Stimulated activated CD8-positive, alpha-beta memory T cell treated with anti-CD3 and anti-CD28 coated beads, Interleukin-7, amount 100 ng/mL, for 24 hours (primary cell): ENCODE data around the gene ZNF518A.
"Not testable (repeated sequence)": the region's sequence is repeated elsewhere in the genome, so short reads cannot be mapped to it uniquely, and the experiment has no call there.

Experiments
- DNase-seq: peaks from one replicate; pipeline ENCODE4 v3.0.0-alpha.2; 2020; ENCODE audit warnings: low read depth

The ZNF518A gene

DNA sequence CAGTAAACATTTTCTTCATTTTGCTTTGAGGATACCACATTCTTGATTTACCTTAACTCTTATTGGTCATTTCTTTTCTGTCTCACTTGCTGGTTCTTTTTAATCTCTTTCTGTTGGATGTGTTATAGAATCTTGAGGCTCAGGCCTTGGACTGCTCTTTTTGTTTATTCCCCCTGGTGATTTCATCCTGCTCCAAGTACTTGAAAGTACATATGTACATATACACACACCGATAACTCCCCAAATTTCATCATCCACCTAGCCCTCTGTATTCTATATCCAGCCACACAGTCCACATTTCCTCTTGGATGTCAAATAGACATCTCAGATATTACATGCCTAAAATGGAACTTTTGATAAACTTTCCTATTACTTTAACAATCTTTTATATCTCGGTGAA is 7.5 kb downstream of the ZNF518A start:
- no peak for DNase-seq

DNA sequence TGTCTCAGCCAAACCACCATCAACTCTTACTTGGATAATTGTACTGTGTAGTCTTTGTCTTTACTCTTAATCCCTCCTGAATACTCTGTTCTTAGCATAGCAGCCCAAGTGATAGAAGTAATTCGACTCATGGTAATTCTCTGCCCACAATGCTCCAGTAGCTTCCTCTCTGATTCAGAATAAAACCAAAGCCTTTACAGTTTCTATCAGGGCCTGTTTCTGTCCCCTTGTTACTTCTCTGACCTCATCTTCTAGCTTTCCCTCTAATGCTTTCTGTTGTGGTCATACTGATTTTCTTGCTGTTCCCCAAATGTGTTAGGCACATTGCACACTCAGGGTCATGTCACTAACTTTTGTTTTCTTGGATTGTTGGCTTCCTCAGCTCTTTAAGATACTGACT is 8.0 kb downstream of the ZNF518A start:
- DNase-seq = no peak

DNA sequence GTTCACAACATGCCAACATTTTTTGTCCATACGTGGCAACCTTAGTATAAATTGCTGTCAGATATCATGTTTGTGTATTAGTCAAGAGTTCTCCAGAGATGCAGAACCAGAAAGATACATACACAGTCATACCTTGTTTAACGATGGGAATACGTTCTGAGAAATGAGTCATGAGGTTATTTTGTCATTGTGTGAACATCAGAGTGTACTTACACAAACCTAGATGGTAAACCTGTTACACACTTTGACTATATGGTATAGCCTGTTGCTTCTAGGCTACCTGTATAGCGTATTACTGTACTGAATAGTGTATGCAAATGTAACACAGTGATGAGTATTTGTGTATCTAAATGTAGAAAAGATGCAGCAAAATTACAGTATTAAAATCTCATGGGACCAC is 22.3 kb downstream of the ZNF518A start:
- no peak for DNase-seq

DNA sequence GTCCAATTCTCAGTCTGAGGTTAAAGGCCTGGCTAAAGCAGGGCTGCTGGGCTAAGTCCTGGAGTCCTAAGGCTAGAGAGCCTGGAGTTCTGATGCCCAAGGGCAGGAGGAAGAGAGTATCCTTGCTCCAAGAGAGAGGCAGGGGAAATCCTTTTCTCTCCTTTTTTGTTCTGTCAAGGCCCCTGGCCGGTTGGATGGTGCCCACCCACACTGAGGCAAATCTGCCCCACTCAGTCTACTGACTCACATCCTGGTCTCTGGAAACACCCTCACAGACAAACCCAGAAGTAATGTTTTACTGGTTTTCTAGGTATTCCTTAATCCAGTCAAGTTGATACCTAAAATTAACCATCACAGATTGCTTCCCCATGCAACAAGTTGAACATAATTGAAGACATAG is 23.0 kb downstream of the ZNF518A start:
- no peak for DNase-seq

DNA sequence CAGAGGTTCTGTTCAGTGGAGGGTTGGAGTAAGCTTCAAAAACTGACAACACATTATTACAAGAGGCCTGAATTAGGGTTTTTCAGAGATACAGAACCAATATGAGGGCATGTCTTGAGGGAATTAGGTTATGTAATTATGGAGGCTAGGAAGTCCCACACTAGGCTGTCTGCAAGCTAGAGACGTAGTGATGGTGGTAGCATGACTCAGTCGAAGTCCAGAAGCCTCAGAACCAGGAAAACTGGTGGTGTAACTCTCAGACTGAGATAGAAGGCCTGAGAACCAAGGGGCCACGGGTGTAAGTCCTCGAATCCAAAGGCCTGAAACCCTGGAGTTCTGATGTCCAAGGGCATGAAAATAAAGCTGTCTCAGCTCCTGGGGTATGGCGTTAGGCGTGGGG is 35.6 kb downstream of the ZNF518A start:
- no peak for DNase-seq

DNA sequence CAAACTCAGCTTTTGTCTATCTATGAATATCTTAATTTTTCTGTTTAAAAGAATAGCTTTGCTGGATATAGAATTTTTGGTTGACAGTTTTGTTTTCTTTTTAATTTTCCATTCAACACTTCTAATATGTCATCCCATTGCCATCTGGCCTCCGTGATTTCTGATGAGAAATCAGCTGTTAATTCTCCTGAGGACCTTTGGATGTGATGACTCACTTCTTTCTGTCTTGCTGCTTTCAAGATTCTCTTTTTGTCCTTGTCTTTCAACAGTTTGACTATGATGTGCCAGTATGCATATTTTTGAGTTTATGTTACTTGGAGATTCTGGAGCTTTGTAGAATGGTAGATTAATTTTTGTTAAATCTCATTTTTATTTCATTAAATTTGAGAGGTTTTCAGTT is 38.4 kb downstream of the ZNF518A start:
- no peak for DNase-seq

DNA sequence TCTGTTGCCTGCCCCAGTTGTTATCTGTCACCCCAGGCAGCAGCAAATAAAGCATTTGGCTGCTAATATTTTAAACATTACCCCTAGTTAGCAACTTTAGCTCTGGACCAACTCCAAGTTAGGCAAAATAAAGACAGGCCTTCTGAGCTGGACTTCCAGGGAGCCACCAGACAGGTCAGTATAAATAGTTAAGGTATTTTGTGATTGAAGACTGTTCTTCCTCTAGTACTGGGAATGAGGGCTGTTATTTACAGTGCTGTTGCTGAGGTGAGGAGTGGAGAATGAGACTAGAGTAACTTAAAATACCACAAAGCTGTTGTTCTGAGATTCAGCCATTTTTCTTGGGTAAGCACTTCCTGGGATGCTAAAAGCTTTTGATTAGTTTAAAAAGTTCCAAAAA is 40.1 kb downstream of the ZNF518A start:
- no peak for DNase-seq

DNA sequence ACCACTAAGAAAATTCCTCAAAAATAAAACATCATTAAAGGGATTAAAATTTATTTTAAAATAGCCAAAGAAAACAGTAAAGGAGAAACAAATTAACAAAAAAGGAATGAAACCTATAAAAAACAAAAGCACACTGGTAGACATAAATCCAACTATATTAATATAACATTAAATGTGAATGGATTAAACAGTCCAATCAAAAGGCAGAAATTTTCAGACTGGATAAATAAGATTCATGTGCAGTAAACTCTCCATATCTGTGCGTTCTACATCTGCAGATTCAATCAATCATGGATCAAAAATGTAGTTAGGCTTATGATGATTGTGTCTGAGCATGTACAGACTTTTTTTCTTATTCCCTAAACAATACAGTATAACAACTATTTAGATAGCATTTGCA is 42.6 kb downstream of the ZNF518A start:
- no peak for DNase-seq

DNA sequence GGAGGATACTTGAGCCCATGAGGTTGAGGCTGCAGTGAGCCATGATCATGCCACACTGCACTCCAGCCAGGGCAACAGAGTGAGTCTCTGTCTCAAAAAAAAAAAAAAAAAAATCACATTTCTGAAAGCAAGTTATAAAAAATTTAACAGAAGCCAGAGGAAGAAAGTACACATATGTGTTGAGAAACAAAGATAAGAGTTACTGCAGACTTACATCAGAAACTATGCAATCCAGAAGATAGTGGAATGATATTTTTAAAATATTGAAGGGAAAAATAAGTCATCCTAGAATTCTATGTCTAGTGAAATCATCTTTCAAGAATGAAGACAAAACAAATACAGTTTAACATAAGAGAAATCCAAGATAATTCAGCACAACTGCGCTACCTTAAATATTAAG is 46.9 kb downstream of the ZNF518A start:
- DNase-seq = no peak

DNA sequence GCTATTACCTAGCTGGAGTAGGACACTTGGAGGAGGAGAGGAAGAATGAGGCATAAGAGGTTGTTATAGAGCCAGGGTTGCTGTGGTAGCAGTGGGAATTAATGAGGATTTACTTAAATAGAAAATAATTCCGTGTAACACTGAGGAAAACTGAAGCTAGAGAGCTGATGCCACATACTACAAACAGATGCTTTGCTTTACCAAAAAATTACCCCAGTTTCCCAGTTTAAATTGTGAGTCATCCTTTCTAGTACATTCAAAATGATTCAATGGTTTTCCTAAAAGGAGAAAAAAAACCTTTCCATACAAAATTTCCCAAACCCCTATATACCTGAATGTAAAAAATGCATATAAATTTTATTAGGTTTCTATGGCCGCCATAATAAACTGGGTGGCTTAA is 58.3 kb downstream of the ZNF518A start:
- no peak for DNase-seq

DNA sequence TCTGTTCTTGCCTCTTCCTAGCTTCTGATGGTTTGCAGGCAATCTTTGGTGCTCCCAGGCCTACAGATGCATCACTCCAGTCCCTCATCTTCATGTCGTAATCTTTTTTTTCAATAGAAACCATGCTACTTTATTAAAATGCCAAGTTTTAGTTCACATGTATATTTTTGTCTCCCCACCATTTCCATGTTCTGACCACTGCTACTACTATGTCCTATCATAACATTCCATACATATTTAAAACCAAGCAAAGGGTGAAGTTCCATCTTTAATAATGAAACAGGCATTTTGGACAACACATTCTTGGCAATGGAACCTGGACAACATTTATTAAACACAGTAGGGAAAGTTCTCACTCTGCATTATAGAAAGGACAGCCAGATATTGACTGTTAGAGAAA is 58.8 kb downstream of the ZNF518A start:
- no peak for DNase-seq

DNA sequence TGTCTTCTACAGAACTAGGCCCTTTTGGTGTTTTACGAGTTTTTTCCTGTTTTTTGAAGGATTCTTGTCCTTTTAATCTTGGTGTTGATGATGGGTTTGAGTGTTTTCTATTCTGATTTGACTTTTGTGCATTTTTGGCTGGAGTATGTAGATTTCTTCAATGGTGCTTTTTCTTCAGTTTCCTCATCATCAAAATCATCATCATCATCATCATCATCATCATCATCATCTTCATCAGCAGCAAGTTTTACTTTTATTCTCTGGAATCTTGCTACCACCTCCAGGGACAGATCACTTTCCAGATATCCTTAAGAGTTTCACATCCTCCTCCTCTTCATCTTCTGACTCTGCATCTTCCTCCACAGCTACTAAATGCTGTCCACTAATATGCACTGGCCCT is 59.4 kb downstream of the ZNF518A start:
- not testable (repeated sequence) for DNase-seq

DNA sequence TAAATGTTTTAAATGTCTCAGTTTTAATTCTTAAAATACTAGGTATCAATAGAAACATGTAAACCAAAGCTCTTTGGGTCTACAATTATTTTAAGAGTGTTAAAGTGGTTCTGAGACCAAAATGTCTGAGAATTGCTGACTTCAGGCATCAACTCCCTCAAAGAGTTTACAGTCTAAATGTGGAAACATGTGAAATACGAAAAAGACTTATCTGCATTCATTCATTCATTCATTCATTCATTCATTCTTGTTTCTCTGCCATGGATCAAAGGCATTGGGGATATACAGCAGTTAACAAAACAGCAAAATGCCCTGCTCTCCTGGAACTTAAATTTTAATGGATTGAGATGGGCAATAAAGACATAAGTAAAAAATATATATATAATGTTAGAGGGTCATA is 71.4 kb downstream of the ZNF518A start:
- DNase-seq = no peak

DNA sequence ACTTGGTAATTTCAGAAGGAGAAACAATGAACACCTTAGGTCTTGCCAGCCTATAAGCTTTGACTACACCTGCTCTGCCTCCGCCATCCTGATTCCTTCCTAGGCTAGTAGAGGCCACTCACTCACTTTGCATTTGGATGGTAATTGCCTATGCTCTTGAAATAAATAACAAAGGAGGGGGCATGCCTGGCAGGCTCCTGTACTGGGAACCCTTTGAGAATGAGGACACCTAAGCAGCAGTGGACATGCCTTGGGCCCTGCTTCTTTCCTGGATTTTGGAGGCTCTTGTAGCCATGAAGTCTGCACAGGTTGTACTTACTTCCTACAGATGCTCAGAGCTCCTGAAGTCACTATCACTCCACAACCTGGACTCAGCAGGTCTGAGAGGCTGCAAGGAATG is 75.5 kb downstream of the ZNF518A start:
- no peak for DNase-seq

DNA sequence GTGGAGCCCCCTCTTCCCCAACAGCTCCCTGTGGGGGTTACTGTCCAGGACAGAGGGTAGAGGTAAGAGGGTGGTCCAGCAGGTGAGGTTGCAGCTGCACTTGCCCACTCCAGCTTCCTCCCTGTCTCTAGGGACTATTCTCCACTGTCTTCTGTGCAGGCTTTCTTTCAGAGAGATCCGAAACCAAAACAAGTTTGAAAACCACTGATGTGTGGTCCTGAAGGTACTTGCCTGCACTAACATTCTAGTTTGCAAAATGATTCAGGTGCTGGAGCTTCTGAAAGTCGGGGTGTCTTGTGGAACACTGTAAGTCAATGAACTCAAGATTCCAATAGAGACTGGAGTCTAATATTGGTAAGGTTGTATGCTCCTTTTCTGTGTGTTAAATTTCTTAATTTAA is 78.2 kb downstream of the ZNF518A start:
- DNase-seq = no peak

DNA sequence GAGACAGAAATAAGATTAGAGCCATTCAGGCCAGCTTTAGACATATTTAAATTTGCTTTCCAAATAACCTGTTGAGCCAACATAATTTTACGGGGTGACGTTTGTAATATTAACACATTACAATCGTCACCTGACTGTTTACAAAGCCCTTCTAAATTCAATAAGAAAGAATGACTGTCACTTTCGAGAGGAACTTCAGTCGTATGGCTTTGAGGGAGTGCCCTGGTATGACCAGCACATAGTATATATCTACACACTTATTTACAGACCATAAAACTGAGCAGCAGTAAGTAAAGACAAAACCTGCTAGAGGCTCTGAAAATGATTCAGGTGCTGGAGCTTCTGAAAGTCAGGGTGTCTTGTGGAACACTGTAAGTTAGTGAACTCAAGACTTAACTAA is 78.8 kb downstream of the ZNF518A start:
- no peak for DNase-seq

DNA sequence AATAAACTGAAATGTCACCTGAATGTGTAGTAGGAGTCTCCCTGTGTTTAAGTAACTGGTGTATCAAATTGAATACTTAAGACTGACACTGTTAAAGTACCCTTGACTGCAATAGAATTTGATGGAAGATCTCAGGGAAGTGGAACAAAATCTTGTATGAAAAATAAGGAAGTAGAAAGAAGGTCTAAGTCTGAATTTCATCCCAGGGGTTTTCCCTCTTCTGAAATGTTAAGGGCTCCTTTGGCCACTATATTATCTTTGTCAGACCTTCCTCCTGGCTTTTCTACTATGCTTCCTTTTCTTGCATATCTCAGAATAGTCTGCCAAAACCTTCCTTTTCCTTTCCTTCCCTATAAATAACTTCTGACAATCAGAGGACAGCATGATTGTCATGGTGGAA is 81.7 kb downstream of the ZNF518A start:
- DNase-seq = no peak

DNA sequence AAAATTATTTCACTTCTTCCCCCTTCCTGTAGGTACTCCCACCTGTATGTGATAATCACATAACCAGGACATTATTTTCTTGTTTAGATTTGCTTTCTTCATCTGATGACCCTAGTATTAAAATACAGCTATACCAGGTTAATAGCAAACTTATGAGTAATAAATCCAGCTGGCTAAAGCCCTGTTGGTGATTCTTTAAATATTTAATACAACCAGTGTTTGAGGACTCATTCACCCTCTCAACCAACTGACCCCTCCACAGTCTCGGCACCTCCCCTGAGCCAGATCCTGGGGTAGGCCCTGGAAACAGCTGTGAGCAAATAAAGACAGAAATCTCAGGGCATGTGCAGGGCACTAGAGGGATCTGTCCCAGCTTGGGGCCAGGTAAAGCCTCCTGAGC is 82.8 kb downstream of the ZNF518A start:
- DNase-seq = no peak
